AG09309 (cell line): ENCODE measurements around the gene SOX18.

ENCODE experiments used
- DNase-seq: peaks from one replicate; pipeline ENCODE4 v3.0.0-alpha.2; 2010; ENCODE audit warnings: low read depth
- H3K4me3 ChIP-seq: 2 replicates; pipeline ENCODE4 v1.5.1; 2011; ENCODE audit warnings: mild to moderate bottlenecking, low read depth, low read length, moderate library complexity; ENCODE audit not compliant: control insufficient read depth
- TF ChIP-seq, protein P1 (sequence below): IDR thresholded peaks from 2 replicates; pipeline ENCODE4 v1.5.1; 2011; ENCODE audit warnings: mild to moderate bottlenecking, low read depth, low read length, inconsistent platforms; ENCODE audit not compliant: insufficient read depth, control insufficient read depth; ENCODE audit errors: missing control alignments

Gene SOX18

DNA sequence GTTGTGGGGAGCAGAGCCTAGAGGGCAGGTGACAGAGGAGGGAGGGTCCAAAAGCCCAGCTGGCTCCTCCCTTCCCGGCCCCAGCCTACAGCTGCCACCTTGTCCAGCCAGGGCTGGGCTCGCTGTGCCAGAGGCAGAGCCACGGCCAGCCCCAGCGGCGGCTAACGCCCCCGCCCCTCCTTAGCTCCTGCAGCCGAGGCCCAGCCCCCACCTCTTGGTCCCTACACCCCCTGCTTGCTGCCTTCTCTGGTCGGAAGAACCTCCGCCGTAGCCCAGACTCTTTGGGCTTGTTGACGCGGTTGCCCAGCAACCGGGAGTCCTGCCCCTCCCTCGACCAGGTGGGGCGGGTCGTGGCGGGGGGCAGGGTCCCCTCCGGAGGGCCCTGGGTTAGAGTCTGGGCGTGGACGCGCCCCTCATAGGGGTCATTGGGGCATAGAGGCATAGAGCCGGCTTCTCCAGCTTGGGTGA lies 35.3 kb upstream of the SOX18 start:
- no peak overlapping the region for H3K4me3 ChIP-seq
- TF ChIP-seq, protein P1, sequence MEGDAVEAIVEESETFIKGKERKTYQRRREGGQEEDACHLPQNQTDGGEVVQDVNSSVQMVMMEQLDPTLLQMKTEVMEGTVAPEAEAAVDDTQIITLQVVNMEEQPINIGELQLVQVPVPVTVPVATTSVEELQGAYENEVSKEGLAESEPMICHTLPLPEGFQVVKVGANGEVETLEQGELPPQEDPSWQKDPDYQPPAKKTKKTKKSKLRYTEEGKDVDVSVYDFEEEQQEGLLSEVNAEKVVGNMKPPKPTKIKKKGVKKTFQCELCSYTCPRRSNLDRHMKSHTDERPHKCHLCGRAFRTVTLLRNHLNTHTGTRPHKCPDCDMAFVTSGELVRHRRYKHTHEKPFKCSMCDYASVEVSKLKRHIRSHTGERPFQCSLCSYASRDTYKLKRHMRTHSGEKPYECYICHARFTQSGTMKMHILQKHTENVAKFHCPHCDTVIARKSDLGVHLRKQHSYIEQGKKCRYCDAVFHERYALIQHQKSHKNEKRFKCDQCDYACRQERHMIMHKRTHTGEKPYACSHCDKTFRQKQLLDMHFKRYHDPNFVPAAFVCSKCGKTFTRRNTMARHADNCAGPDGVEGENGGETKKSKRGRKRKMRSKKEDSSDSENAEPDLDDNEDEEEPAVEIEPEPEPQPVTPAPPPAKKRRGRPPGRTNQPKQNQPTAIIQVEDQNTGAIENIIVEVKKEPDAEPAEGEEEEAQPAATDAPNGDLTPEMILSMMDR = no peak
- no peak for DNase-seq

DNA sequence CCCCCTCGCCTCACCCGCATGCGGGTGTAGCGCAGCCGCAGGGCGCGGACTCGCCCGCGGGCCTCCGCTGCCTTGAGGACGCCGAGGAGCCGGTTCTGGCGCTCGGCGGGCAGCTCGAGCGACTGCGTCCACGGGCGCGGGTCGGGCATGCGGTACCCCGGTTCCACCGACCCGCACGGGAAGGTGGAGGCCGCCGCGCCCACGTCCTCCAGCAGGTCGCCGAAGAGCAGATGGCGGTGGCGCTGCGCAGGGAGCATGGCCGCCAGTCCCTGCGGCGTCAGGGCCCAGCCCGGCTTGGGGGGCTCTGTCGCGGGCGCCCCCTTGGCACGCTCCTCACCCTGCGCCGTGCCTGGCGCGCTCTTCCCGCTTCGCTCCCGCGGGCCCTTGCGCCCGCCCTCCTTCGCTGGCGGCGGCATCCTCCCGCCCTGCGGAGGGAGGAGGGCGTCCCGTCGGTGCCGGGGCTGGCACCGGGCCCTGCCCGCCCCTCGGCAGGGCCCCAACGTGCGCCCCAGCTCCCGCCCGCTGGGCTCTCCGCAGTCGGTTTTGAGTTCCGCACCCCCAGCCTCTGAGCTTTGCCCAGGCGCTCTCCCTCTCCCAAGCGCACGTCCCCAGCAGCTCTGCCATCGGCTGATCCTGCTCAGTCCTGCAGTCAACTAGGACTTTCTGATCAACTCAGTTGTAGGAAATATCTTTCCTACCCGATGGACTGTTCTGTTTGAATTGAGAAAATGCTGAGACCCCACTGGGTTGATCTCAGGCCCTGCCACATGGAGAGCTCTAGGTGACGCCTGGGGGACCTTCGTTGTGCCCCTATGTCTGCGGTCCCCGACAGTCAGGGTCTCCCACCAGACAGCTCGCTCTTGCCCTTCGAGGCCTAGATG lies 34.6 kb upstream of the SOX18 start, which contains the start of gene LKAAEAR1:
TSS of gene LKAAEAR1 (minus strand) at position 595 of the 881 bp plus-strand sequence. CDS start at position 416, 179 bp downstream.
- peak within 1 kb of the TSS; percentile 28 for H3K4me3 ChIP-seq
- TF ChIP-seq, protein P1 = no peak
- DNase-seq = no peak

DNA sequence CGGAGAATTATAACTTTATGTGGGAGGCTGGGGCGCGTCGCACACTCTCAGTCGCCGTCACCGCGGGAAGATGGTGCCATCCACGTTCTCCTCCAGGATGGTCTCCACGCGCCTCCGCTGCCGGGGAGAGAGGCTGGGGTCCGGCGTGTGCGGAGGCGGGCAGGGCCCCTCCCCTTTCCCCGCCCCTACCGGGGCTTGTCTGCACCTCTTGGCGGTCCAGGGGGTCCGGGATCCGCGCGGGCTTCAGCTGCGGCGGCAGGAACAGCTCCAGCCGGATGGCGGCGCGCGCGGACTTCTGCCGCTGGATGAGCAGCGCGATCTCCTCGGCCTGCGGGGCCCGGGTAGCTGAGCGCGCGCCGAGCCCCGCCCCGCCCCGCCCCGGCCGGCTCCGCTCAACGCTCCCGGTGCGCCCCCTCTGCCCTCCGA lies 34.0 kb upstream of the SOX18 start:
- TF ChIP-seq, protein P1 = peak; percentile 55
- peak overlapping the region; percentile 28 for H3K4me3 ChIP-seq
- DNase-seq = no peak

DNA sequence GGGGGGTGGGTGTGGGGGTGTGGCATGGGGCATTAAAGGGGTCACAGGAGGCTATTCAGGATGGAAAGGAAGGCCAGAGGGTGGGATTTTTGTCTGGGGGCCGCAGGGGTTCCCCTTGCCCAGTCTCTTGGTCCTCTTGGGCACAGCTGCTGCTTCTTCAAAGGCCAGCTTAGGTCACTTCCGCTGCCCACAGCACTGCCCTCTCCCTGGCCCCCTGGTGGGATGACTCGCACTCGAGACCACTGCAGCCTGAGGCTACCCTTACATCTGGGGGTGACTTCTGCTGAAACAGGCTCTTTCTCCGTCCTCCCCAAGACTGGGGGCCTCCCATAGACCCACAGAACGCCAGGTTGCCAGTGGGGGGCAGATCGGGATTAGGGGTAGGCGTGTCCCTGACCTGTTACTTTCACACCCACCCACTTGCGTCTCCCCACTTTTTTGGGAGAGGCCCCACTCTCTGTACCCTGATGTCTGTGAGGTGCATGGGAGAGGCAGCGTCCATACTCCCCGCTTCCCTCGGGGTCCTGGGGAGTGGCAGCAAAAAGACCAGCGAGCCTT lies 33.5 kb upstream of the SOX18 start:
- TF ChIP-seq, protein P1 = peak; percentile 1
- H3K4me3 ChIP-seq = peak overlapping the region; percentile 28; the same call in 1 of the 2 replicates
- DNase-seq = no peak

DNA sequence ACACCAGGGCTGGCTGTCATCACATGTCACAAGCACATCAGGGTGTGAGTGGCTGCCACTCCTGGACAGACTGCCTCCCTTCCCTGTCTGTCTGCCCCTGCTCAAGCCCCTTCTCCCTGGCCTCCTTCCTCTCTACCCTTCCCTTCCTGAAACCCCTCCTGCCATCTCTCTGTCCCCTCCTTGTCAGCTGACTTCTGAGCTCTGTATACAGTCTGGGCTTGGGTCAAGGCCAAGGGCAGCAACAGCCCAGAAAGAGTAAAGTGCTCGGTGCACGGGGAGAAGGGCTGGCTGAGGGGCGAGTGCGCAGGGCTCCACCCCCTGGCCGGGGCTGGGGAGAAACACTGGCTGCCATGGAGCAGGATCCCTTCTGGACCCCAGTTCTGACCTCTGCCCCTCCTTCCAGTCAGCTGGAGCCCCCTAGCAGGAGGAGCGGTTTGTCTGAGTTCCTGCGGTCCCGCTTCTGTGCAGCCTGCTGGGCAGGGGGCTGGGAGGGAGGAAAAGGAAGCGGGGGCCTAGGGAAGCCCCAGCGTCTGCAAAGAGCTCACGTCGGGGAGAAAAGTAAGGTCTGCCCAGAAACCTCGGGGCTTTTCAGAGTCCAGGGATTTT lies 32.8 kb upstream of the SOX18 start:
- no peak overlapping the region for H3K4me3 ChIP-seq
- DNase-seq = no peak
- TF ChIP-seq, protein P1 = no peak

DNA sequence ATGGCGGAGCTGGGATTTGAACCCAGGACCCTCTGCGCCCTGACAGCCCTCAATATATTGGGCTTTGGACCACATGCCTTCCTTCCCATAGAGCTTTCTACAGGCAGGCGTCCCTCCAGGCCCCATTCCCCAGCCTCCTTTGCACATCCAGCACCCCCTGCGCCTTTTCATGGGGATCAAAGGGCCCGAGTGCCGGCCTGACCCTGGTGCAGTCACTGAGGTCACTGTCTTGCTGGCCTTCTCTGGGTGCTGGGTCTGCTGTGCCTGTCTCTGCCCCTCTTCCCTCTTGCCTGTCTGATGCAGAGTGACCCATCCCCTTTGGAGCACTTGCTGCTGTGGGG lies 32.2 kb upstream of the SOX18 start:
- DNase-seq = no peak
- H3K4me3 ChIP-seq = no peak overlapping the region
- TF ChIP-seq, protein P1 = no peak
